Measurements from ENCODE around the gene RAP1GAP2.

Gene RAP1GAP2

GRCh38 chr17:2786176-2786881 lies 9.9 kb upstream of the RAP1GAP2 start:
- peak; percentile 94 for DNase-seq

DNA sequence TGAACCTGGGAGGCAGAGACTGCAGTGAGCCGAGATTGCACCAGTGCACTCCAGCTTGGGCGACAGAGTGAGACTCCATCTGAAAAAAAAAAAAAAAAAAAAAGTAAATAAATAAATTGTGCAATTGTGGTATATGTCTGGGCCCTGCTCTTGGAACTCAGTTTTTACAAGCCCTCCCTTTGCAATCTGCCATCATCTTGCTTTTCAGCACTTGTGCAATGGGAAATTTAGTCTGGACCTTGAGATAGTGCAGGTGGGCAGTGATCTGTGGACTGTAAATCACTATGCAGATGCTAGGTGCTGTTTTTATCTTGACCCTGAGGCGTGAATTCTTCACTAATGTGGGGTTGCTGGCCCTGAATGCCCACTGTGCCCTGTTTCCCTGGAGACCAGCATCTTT lies 6.5 kb upstream of the RAP1GAP2 start:
- DNase-seq = no peak

GRCh38 chr17:2792366-2793169 lies 3.7 kb upstream of the RAP1GAP2 start:
- DNase-seq = peak; percentile 74

DNA sequence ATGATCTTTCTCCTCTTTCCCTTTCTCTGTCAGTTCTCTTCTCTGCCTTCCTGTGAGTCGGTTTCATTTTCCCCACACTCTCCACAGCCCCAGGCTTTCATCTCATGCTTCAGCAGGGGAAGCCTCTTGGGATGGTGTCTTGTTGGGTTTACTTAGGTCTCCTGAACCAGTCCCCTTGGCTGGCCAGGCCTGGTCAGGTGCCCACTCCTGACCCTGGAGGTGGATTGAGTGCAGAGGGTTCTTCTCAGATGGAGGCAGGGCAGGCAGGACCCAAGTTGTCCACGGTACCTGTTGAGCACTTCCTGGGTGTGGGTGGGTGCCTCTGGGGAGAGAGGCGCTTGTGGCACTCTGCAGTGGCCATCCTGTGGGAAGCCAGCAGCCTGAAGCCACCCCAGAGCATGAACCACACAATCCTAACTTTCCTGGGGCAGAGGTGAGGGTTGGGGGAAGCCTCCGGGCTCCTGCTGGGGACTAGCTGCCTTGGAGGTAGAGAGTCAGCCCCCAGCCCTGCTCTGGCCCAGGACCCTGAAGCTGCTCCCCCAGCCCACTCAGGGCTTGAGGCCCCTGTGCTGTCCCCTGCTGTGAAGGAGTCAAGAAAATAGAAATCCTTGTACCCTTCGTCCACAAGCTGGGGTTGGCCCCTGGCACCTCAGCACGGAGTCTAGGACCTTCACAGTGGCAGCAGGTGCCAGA lies 2.0 kb upstream of the RAP1GAP2 start:
- peak; percentile 40 for DNase-seq

DNA sequence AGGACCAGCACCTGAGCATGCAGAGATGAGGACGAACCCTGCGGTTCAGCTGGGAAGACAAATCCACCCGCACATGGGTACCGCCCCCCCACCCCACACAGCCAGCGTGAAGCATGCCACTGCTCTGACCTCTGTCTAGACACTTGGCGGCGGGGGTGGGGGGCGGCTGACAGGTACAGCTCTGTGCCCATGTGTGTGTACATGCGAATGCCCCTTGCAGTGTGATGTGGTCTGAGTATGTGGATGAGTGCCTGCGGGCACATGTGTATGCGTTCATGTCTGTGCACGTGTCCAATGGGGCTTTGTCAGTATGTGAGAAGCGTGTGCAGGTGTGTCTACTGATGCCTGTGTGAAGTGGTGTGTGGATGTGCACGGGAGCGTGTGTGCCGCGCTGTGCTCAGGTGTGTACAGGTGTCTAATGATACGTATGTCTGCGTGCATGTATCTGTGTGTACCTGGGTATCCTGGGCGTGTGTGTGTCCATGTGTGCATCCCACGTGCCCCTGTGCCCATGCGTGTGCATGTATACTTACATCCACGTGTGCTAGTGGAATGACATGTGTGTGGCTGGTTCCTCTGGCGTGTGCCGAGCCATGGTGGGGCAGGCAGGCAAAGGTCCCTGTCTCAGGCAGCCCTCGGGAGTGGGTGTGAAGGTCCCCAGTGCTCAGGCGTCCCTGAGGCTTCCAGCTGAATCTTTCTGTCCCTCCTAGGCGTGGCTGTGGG lies 636 bp upstream of the RAP1GAP2 start:
- no peak for DNase-seq

GRCh38 chr17:2797226-2797625 lies 988 bp downstream of the RAP1GAP2 start:
- no peak for DNase-seq

- no peak for DNase-seq
Observed at GRCh38 chr17:2797637-2798036, 1.4 kb downstream of the RAP1GAP2 start.

DNA sequence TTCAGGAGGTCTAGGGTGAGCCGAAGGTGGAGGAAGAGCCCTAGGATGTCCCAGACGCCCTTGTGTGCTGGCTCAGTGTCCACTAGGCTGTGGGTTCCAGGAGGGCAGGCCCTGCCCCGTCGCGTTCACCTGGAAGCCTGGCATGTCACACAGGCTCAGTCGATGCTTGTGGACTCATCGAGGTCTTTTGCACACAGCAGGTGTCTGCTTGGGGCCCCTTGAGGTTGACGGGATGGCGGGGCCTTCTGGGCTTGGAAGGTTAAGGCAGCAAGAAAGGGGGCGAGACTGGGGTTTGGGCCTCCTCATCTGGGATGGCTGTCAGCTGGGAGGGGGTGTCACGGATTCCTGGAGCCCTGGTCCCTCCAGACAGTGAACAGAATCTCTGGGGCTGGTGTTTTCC lies 1.9 kb downstream of the RAP1GAP2 start:
- no peak for DNase-seq

GRCh38 chr17:2798678-2799077 lies 2.4 kb downstream of the RAP1GAP2 start:
- peak; percentile 36 for DNase-seq

GRCh38 chr17:2799653-2800052 lies 3.4 kb downstream of the RAP1GAP2 start:
- no peak for DNase-seq

DNA sequence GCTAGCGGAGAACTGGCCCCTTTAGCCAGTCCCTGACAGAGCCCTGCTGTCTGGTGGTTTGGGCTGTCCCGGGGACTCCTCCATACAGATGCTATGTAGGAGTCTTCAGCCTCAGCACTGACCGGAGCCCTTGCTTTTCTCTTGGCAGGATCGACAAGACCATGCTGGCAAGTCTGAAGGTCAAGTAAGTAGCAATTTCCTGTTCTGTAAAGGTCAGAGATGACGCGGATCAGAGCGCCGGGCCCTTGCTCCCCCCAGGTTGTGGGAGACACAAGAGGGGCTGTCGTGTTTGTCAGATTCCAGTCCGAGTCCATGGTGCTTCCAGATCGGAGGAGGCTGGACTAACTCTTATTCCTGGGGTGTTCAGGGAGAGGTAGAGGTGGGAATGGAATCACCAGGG lies 4.1 kb downstream of the RAP1GAP2 start:
- DNase-seq = no peak

DNA sequence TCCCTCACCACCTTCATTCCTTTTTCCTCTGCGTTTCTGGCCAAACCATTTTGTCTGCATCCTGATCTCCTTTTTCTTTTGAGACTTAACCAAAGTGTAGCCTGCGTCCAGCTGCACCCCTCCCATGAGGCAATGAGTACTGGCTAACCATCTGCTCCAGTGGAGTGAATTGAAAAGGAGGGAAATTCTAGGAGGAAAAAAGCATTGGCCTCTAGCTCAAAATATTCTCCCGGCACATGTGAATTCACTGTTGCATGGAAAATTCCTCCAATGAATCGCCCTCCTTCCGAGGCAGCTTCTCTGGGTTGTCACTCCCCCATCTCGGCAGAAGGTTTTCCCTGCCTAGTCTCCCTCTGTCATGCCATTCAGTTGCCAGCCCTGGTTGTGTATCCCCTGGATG lies 5.6 kb downstream of the RAP1GAP2 start:
- no peak for DNase-seq

DNA sequence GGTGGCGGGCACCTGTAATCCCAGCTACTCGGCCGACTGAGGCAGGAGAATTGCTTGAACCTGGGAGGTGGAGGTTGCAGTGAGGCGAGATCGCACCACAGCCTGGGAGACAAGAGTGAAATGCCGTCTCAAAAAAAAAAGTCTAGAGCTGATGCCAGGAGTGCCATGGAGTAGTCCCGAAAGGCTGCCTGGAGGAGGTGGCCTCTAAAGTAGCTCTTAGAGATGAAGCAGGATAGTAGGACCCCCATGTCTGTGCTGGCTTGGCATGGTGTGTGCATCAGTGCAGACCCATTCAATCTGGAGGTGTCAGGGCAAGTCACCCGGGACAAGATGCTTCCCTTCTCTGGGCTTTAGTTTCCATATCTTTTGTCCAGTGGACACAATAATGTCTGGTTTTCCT lies 6.3 kb downstream of the RAP1GAP2 start:
- DNase-seq = no peak

DNA sequence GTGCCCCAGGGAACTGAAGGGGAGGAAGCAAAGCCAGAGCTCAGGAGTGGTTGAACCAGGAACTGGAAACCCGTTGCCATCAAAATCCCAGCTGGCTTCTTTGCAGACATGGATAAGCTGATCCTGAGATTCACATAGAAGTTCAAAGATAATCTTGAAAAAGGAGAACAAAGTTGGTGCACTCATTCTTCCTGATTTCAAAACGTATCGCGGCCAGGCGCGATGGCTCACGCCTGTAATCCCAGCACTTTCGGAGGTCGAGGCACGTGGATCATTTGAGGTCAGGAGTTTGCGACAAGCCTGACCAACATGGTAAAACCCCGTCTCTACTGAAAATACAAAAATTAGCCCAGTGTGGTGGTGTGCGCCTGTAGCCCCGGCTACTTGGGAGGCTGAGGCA lies 7.1 kb downstream of the RAP1GAP2 start:
- no peak for DNase-seq

DNA sequence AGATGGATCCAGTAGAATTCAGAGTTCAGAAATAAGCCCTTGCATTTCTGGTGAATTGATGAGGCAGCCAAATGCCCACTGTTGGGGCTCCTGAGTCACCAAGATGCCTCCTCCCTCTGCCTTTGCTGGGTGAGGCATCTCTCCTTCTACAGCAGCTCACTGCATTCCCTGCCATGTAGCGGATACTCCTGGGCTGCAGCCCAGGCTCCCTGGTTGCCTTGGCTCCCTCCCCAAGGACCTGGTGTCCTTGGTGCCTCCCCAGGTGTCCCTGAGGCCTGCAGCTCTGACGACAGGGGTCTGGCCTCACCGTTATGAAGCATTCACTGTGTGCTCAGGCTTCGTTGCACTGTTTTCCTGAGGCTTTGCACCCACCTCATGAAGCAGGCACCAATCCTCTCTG lies 7.7 kb downstream of the RAP1GAP2 start:
- no peak for DNase-seq

DNA sequence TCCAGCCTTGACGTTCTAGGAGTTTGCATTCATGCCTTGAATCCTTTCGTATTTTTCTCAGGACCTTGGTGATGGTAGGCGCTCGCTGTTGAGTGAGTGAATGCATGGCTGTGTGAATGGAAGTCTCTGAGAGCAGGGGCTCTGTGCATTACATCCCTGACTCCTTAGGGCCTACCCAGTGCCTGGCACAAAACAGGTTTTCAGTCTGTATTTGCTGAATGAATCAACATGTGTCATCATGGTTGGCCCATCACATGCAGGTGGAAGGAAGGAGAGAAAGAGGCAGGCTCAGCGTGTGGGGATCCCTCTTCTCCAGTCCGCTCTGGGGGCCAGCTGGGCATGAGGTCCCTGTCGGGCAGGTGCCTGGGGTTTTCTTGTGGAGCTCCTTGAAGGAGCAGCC lies 8.7 kb downstream of the RAP1GAP2 start:
- no peak for DNase-seq

DNA sequence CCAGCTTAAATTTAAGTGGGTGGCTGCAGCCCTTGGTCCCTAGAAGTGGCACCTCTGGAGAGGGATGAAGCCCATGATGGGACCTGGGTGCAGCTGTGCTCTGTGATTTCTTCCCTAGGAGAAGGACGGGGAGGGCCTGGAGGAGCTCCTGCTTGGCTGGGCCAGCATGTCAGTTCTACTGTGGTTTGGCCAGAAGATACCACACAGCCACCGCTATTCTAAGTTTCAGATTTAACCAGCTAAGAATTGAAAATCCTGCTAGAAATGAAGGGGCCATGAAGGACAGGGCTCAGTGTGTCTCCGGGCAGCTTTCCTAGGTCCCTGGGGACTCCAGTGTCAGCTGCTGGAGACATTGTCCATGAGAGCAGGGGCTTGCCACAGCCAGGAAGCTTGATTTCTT lies 9.7 kb downstream of the RAP1GAP2 start:
- no peak for DNase-seq

- no peak for DNase-seq
Observed at GRCh38 chr17:2808367-2809335, 12.4 kb downstream of the RAP1GAP2 start.

GRCh38 chr17:2809337-2809736 lies 13.1 kb downstream of the RAP1GAP2 start:
- DNase-seq = no peak

DNA sequence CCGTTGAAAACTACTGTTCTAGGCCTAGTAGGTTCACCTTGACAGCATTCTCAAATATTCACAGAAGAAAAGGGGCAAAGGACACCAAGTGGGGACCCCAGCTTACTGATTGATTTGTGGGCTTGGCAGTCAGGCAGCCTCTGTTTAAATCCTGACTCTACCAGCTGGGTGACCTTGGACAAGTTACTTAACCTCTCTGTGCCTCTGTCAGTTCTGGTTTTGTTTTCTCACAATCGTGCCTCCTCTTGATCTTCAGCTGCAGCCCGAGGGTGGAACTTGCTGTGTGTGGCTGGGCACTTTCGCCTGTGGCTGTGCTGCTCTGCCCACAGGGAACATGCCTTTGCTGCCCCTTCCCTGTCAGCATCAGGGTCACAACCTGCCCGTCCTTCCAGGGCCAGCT lies 17.8 kb downstream of the RAP1GAP2 start:
- DNase-seq = peak; percentile 56

- peak; percentile 95 for DNase-seq
Observed at GRCh38 chr17:2814481-2815341, 18.5 kb downstream of the RAP1GAP2 start.

Data from CD4-positive, alpha-beta T cell treated with Interleukin-21 for 1 hour (primary cell).